ENCODE measurements around the gene SNRNP200.
A peak's percentile ranks its signal among the peaks of the same experiment; 100 is the strongest.

DNA sequence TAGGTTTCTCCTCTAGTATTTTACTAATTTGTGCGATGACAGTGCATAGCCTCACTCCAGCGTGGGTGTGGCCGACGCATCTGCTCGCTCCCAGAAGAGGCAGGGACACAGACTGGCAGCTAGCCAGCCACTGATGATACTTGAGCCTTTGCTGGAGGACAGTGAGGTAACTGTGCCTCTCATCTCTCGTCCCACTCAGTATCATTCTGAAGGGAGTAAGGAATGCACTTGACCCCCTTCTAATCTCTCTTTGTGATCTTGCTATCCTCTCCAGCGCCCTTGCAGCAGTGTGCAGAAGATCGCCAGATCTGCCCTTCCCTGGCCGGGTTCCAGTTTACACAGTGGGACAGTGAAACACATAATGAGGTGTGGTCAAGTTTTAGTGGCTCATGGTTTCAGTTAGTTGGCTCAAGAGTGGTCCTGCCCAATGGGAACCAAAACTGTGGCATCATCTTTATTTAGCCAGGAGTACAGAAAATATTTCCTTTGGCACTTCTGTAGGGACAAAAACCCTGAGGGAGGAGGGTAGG, 47.8 kb upstream of the SNRNP200 start:
- TF ChIP-seq ZNF157 (tag by site-specific recombination; IDR thresholded peaks at IDR 0.05) (no peak), CTCF (tag by site-specific recombination; IDR thresholded peaks at IDR 0.05) (no peak), TRIM28 (IDR thresholded peaks at IDR 0.05; ENCODE audit: borderline replicate concordance, low read length) (no peak), ZNF473 (tag by site-specific recombination; IDR thresholded peaks at IDR 0.05) (no peak), ZBTB21 (tag by site-specific recombination; IDR thresholded peaks at IDR 0.05) (no peak), ZFHX2 (tag by site-specific recombination; conservative IDR thresholded peaks at IDR 0.05) (peak; percentile 74), ZNF660 (tag by site-specific recombination; IDR thresholded peaks at IDR 0.05) (no peak)
- TF ChIP-seq, protein P1, sequence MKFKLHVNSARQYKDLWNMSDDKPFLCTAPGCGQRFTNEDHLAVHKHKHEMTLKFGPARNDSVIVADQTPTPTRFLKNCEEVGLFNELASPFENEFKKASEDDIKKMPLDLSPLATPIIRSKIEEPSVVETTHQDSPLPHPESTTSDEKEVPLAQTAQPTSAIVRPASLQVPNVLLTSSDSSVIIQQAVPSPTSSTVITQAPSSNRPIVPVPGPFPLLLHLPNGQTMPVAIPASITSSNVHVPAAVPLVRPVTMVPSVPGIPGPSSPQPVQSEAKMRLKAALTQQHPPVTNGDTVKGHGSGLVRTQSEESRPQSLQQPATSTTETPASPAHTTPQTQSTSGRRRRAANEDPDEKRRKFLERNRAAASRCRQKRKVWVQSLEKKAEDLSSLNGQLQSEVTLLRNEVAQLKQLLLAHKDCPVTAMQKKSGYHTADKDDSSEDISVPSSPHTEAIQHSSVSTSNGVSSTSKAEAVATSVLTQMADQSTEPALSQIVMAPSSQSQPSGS (tag by site-specific recombination; IDR thresholded peaks at IDR 0.05; ENCODE audit: low read depth), result no peak
- TF ChIP-seq, protein P2, sequence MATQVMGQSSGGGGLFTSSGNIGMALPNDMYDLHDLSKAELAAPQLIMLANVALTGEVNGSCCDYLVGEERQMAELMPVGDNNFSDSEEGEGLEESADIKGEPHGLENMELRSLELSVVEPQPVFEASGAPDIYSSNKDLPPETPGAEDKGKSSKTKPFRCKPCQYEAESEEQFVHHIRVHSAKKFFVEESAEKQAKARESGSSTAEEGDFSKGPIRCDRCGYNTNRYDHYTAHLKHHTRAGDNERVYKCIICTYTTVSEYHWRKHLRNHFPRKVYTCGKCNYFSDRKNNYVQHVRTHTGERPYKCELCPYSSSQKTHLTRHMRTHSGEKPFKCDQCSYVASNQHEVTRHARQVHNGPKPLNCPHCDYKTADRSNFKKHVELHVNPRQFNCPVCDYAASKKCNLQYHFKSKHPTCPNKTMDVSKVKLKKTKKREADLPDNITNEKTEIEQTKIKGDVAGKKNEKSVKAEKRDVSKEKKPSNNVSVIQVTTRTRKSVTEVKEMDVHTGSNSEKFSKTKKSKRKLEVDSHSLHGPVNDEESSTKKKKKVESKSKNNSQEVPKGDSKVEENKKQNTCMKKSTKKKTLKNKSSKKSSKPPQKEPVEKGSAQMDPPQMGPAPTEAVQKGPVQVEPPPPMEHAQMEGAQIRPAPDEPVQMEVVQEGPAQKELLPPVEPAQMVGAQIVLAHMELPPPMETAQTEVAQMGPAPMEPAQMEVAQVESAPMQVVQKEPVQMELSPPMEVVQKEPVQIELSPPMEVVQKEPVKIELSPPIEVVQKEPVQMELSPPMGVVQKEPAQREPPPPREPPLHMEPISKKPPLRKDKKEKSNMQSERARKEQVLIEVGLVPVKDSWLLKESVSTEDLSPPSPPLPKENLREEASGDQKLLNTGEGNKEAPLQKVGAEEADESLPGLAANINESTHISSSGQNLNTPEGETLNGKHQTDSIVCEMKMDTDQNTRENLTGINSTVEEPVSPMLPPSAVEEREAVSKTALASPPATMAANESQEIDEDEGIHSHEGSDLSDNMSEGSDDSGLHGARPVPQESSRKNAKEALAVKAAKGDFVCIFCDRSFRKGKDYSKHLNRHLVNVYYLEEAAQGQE (tag by site-specific recombination; IDR thresholded peaks at IDR 0.05), result no peak
